GM18909 (cell line): ENCODE results near the gene GANC.

Experiments
- ATAC-seq: cut with Tn5 transposase; IDR thresholded peaks from one replicate; pipeline ENCODE4 v1.9.1; 2021; ENCODE audit warnings: mild to moderate bottlenecking; ENCODE audit not compliant: unreplicated experiment, poor library complexity

Gene GANC

GRCh38 chr15:42373936-42374335 lies 100.9 kb downstream of the GANC start:
- no peak for ATAC-seq

GRCh38 chr15:42374810-42375209 lies 101.8 kb downstream of the GANC start:
- no peak for ATAC-seq

- no peak for ATAC-seq
Observed at GRCh38 chr15:42375252-42375651, 102.3 kb downstream of the GANC start.

GRCh38 chr15:42375941-42376340 lies 102.9 kb downstream of the GANC start:
- no peak for ATAC-seq

- no peak for ATAC-seq
Observed at GRCh38 chr15:42378011-42378410, 105.0 kb downstream of the GANC start.

DNA sequence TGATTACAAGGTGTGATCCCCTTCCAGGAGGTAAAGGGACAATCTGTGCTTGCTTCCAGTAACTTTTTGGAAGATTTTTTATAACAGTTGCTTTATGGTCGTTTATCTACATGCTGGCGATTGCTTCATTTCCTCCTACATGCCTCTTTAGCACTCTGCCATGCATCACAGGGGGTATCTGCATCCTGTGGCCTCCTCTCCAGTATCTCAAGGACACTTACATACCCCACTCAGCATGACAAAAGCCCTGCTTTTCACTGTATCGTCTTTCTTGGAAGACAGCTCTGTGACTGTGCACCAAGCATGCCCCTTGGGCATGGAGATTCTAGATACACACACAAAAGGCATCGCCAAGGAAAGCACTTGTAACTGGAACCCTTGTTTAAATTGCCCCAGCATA lies 111.6 kb downstream of the GANC start:
- ATAC-seq, result no peak

- ATAC-seq, result no peak
Observed at GRCh38 chr15:42385206-42385979, 112.4 kb downstream of the GANC start.

GRCh38 chr15:42385980-42386700 lies 113.1 kb downstream of the GANC start:
- no peak for ATAC-seq

DNA sequence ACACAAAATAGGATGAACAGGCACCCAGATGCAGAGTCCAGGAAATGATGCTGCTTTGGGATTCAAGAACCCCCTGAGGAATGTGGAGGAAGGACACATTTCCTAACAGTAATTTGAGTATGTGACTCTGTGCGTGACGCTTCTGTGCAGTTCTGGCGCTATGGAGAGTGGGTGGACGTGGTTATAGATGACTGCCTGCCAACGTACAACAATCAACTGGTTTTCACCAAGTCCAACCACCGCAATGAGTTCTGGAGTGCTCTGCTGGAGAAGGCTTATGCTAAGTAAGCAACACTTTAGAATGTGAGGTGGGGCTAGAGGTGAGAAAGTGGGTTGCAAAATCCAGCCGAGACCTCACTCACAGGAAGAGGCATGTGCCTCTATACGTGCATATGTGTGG lies 114.6 kb downstream of the GANC start:
- ATAC-seq, result no peak

GRCh38 chr15:42392309-42393024 lies 119.5 kb downstream of the GANC start:
- ATAC-seq, result no peak

- no peak for ATAC-seq
Observed at GRCh38 chr15:42394106-42394505, 121.1 kb downstream of the GANC start.

DNA sequence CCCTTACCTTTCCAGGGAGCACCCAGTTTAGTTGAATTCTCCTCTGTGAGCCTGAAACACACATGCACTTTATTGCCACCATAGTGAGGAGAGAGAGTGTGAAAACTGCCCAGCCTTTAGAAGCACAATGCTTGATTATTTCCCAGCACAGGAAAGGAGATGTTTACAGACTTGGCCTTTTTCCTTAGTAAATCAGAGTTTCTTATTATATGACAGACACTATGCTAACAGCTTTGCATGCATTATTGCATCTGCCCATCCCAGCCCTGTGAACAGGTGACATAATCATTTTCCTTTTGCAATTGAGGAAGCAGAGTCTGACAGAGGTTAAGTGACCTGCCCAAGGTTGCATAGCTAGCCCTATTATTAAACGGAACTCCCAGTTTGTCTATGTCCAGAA lies 122.8 kb downstream of the GANC start:
- no peak for ATAC-seq

DNA sequence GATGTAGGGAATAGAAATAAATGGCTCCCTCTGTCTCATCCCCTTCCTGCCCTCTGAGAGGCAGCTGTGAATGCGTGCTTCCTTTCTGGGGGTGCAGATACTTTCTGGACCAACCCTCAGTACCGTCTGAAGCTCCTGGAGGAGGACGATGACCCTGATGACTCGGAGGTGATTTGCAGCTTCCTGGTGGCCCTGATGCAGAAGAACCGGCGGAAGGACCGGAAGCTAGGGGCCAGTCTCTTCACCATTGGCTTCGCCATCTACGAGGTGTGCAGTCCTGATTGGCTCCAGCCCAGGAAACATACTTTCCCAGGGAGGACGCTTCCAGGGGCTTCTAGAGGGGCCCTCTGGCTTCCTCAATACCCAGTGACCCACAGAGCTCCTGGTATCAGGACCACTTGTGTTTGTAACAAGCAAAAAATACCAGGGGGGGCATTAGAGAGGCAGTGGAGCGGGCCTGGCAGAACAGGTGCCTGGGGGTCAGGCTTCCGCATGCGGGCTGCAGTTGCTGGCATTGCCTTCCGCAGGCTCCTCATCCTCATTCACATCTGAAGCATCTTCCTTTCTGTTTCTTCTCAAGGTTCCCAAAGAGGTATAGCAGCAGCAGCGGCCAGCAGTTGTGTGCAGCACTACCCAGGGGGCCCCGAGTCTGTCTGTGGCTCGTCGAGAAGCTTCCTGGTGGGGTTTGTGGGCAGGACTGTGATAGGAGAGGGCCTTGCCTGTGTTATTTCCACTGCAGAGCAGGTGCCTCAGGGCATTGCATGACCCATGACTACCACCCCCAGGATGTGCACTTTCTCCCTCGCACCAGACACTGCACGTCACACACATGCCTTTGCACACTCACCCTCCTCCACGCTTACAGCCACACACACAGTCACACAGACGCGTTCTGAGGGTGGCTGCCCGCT lies 128.8 kb downstream of the GANC start:
- no peak for ATAC-seq

- no peak for ATAC-seq
Observed at GRCh38 chr15:42402455-42403205, 129.6 kb downstream of the GANC start.

GRCh38 chr15:42403389-42403788 lies 130.4 kb downstream of the GANC start:
- ATAC-seq, result no peak

- ATAC-seq, result no peak
Observed at GRCh38 chr15:42404461-42405235, 131.6 kb downstream of the GANC start.

- no peak for ATAC-seq
Observed at GRCh38 chr15:42405863-42406482, 133.0 kb downstream of the GANC start.
